TTC549 (cell line): ENCODE results near the gene PCDH12.

Experiments
- FAIRE-seq: peaks from 2 replicates; lab custom pipeline; 2012; peaks lifted over from hg19 to GRCh38; lab: Jason Lieb, UNC

Gene PCDH12

DNA sequence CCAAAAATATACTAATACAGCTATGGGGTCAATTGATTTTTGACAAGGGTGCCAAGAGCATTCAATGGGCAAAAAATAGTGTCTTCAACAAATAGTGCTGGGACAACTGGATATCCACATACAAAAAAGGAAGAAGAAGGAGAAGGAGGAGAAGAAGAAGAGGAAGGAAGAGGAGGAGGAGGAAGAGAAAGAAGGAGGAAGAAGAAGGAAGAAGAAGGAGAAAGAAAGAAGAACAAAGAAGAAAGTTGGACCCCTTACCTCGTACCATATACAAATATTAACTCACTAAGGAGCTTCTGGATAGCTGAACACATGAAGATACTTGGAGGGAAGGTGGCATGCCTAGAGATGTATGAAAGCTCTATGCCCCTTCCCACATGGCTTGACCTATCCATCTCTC is 51.5 kb downstream of the PCDH12 start:
- no peak for FAIRE-seq

DNA sequence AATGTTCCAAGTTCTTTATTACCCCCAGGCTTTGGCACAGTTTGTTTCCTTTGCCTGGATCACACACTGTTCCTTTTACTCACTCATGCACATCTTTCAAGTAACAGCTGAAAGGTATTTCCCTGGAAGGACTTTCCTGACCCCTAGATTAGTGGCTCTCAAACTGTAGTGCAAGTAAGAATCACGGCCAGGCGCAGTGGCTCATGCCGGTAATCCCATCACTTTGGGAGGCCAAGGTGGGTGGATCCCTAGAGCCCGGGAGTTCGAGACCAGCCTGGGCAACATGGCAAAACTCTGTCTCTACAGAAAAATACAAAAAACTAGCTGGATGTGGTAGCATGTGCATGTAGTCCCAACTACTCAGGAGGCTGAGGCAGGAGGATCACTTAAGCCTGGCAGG is 53.5 kb downstream of the PCDH12 start:
- no peak for FAIRE-seq

DNA sequence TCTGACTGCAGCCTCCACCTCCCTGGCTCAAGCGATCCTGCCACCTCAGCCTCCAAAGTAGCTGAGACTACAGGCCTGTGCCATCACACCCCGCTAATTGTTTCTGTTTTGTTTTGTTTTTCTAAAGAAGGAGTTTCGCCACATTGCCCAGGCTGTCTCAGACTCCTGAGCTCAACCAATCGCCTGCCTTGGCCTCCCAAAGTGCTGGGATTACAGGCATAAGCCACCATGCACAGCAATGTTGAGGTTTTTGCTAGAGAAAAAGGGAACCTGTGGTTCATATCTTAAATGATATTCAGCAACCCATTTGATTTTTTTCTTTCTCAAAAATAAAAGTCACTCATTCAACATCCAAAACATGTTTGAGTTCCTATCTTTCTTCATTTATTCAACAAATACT is 54.7 kb downstream of the PCDH12 start:
- no peak for FAIRE-seq

DNA sequence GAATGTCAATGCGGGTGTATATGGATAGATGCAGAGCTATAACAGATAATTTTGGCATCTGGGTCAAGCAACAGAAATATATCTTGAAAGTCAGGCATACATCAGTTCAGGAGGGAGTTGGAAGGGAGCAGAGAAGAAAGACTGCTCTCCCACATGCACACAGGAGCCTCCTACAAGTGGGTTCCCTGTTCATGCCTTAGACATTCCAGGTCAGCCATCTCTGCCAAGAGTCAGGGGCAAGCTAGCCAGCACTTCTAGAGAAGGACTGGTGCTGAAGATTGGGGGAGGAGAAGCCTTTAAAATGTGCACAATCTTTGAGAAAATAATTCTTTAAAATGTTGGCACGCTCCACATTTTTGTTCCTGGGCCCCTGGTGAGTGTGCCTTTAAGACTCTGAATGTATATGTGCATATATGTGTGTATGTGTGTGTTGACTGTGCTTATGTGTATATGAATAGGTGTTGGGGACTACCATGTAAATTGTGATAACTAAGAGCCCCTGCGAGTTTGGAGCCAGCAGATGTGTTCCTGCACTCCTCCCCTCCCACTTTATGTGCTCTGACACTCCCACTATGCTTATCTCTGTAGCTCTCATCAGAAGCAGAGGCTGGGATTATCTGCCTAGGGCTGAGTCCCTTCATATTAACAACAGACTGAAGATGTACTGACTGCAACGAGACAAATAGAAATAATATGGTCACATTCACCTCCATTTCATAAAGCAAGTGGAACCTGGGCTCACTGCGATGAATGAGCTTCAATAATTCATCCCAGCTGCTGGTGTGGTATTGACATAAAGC is 55.8 kb downstream of the PCDH12 start:
- no peak for FAIRE-seq

GRCh38 chr5:141898448-141899049 is 59.5 kb downstream of the PCDH12 start:
- no peak for FAIRE-seq

GRCh38 chr5:141897425-141897824 is 60.6 kb downstream of the PCDH12 start:
- no peak for FAIRE-seq
